GM12864 (cell line): ENCODE data around the gene ARMC7.

ENCODE experiments used
- DNase-seq: peaks from one replicate; pipeline ENCODE4 v3.0.0-alpha.2; 2011; ENCODE audit warnings: low read depth
- H3K4me3 ChIP-seq: 2 replicates; pipeline ENCODE4 v1.5.1; 2011; ENCODE audit warnings: mild to moderate bottlenecking, low read depth, low read length, control low read depth
- CTCF ChIP-seq: IDR thresholded peaks from 2 replicates; pipeline ENCODE4 v1.5.1; 2011; ENCODE audit warnings: low read depth, mild to moderate bottlenecking, moderate library complexity, low read length, control low read depth, inconsistent platforms; ENCODE audit errors: missing control alignments

Gene ARMC7

GRCh38 chr17:75105126-75106080, 4.4 kb upstream of the ARMC7 start:
- H3K4me3 ChIP-seq, result no peak overlapping the region
- peak; percentile 89 for TF ChIP-seq CTCF
- DNase-seq, result no peak

- DNase-seq, result no peak
- TF ChIP-seq CTCF, result no peak
- no peak overlapping the region for H3K4me3 ChIP-seq
Observed at GRCh38 chr17:75108193-75108592, 1.6 kb upstream of the ARMC7 start.

- H3K4me3 ChIP-seq, result peak overlapping the region; percentile 83
Observed at GRCh38 chr17:75109046-75109406, 743 bp upstream of the ARMC7 start.

GRCh38 chr17:75110234-75110937, 617 bp downstream of the ARMC7 start:
- H3K4me3 ChIP-seq, result peak overlapping the region; percentile 83
- no peak for TF ChIP-seq CTCF
- no peak for DNase-seq

More at GRCh38 chr17:75109046-75109406, 743 bp upstream of the ARMC7 start:
- no peak for TF ChIP-seq CTCF
- DNase-seq, result no peak

- no peak for DNase-seq
- TF ChIP-seq CTCF, result no peak
Observed at GRCh38 chr17:75111777-75112335, 2.1 kb downstream of the ARMC7 start.

GRCh38 chr17:75113798-75114551, 4.2 kb downstream of the ARMC7 start:
- TF ChIP-seq CTCF, result peak; percentile 88
- DNase-seq, result peak; percentile 87
- H3K4me3 ChIP-seq, result peak overlapping the region; percentile 73

More at GRCh38 chr17:75111777-75112335, 2.1 kb downstream of the ARMC7 start:
- H3K4me3 ChIP-seq, result no peak overlapping the region
